ENCODE data around the gene COX7B2.

COX7B2 gene

GRCh38 chr4:46924789-46925529 lies 15.9 kb upstream of the COX7B2 start:
- CTCF ChIA-PET = interaction anchor here (1.0 kb wide), 1 partner anchor 179 kb away, joined by 3 read pairs; no protein-coding TSS in a partner anchor
- POLR2A ChIA-PET = no interaction called here
- no peak for TF ChIP-seq CTCF (IDR thresholded peaks at IDR 0.05; ENCODE audit: control extremely low read depth, extremely low read depth, low read depth, missing control alignments)
- no peak for DNase-seq (ENCODE audit: extremely low spot score)

- DNase-seq (ENCODE audit: extremely low spot score) = no peak
- ChIA-PET POLR2A (no interaction called here), CTCF (interaction anchor here (3.3 kb wide), 1 partner anchor 11 kb away, joined by 21 read pairs; no protein-coding TSS in a partner anchor)
- TF ChIP-seq CTCF (IDR thresholded peaks at IDR 0.05; ENCODE audit: control extremely low read depth, extremely low read depth, low read depth, missing control alignments) = no peak
Measured at GRCh38 chr4:46922205-46922604, 13.2 kb upstream of the COX7B2 start.

GRCh38 chr4:46908148-46908547 lies 897 bp downstream of the COX7B2 start:
- no peak for TF ChIP-seq CTCF (IDR thresholded peaks at IDR 0.05; ENCODE audit: control extremely low read depth, extremely low read depth, low read depth, missing control alignments)
- POLR2A ChIA-PET = no interaction called here

GRCh38 chr4:46900082-46900481 lies 9.0 kb downstream of the COX7B2 start:
- ChIA-PET POLR2A (no interaction called here), CTCF (no interaction called here)
- no peak for DNase-seq (ENCODE audit: extremely low spot score)
- no peak for TF ChIP-seq CTCF (IDR thresholded peaks at IDR 0.05; ENCODE audit: control extremely low read depth, extremely low read depth, low read depth, missing control alignments)

More at GRCh38 chr4:46908148-46908547, 897 bp downstream of the COX7B2 start:
- CTCF ChIA-PET = no interaction called here
- no peak for DNase-seq (ENCODE audit: extremely low spot score)

GRCh38 chr4:46894826-46895225 lies 14.2 kb downstream of the COX7B2 start:
- POLR2A ChIA-PET = no interaction called here
- no peak for DNase-seq (ENCODE audit: extremely low spot score)
- TF ChIP-seq CTCF (IDR thresholded peaks at IDR 0.05; ENCODE audit: control extremely low read depth, extremely low read depth, low read depth, missing control alignments) = no peak
- CTCF ChIA-PET = no interaction called here

GRCh38 chr4:46890056-46890455 lies 19.0 kb downstream of the COX7B2 start:
- ChIA-PET CTCF (no interaction called here), POLR2A (no interaction called here)
- no peak for DNase-seq (ENCODE audit: extremely low spot score)
- no peak for TF ChIP-seq CTCF (IDR thresholded peaks at IDR 0.05; ENCODE audit: control extremely low read depth, extremely low read depth, low read depth, missing control alignments)
